Measurements from ENCODE around the gene YOD1.
"Not testable (repeated sequence)": the region's sequence is repeated elsewhere in the genome, so short reads cannot be mapped to it uniquely, and the experiment has no call there.

YOD1 gene

DNA sequence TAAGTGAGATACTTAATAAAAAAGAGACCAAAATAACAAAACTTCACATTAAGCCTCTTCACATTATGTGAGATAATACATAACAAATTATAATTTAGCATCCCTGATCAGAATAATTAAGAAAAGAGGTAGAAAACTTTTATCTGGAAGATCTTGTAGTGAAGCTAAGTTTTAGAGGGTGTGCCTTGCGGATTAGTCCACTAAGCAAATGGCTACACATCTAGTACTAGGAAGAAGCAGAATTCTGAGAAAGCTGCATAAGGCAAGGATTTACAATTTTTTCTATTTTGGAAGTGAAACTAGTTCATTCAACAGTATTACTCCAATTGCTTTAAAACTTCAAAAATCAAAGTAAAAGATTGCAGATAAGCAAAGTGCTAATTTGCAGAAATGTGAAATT, 3.5 kb downstream of the YOD1 start:
- DNase-seq = no peak

DNA sequence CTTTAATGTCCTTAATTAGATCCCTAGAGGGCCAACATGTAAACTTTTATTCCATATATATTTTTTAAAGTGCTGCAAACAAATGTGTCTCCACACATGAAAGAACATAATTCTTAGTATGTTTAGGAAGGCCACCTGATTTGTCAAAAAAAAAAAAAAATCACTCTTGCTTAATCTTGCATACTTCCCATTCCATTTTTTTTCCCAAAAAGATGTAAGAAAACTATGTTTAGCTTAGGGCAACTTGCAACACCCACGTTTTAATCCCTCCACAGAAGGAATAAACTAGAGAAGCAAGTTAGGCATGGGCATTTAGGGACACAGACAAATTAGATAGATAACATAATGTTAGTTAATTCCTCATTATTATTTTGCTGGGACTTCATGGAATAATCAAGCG, 5.6 kb downstream of the YOD1 start:
- DNase-seq = no peak

DNA sequence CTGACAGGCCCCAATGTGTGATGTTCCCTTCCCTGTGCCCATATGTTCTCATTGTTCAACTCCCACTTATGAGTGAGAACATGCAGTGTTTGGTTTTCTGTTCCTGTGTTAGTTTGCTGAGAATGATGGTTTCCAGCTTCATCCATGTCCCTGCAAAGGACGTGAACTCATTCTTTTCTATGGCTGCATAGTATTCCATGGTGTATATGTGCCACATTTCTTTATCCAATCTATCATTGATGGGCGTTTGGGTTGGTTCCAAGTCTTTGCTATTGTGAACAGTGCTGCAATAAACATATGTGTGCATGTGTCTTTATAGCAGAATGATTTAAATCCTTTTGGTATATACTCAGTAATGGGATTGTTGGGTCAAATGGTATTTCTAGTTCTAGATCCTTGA, 9.6 kb downstream of the YOD1 start:
- not testable (repeated sequence) for DNase-seq

DNA sequence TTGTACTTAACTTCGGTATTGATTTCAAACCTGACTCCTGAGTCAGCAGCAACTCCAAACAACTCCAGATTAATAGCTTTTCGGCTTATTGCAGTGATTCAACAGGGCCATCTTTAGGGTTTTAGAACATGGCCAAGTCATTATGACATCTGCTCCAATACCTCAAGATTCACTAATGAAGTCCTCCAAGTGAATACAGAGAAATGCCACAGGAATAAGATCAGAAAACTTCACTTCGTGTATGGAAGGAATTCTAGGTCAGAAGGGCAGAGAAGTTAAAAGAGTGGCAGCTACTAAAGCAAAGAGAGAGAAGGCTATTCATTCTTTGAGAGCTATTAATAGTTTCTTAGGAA, 10.9 kb downstream of the YOD1 start:
- no peak for DNase-seq

DNA sequence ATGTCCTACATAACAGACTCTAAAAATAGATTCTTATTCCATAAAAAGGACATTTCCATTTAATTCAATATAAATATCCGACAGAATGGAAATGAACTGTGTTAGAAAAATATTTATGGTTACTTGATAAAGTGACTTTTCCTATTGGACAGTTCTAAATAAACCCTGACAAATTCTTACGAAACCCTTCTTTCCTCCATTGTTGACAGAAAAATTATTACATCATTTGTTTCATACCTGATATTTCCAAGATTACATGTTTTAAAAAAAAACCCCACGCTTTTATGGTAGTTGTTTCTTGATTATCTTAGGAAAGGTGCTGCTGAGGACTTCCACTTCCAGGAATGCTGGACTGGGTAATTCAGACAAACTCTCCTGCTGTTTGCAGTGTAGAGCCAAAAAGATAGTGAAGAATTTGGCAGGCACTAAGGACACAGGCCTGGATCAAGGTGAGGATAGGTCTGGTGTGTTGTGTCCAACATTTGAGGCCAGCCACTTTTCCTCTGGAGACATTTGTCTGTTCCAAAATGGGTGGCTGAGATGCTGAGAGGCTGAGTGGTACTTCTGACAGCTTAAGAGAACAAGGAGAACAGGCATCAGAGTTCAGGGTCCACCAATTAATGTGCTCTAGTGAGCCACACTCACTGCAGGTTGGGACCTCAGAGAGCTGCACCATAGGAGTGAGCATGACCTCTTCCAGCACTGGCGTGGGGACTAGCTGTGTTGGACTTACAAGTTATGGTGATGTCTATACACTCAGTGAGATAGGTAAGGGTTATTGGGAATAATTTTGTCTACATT, 11.4 kb downstream of the YOD1 start:
- no peak for DNase-seq

DNA sequence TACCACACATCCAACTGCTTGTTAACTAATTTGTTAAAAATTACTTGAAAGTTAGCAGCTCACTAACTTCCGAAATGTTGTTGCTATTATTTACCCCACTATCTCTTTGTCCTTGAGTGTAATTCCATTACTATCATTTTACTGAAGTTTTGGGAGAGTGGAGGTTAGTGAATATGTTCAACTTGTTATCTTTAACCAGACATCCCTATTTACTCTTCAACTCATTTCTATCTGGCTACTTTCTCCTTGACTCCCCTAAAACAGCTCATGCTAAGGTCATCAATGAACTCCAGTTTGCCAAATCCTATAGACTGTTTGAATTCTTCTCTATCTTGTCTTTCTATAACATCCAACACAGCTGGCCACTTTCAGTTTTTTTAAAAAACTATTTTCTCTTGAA, 14.1 kb downstream of the YOD1 start:
- no peak for DNase-seq

DNA sequence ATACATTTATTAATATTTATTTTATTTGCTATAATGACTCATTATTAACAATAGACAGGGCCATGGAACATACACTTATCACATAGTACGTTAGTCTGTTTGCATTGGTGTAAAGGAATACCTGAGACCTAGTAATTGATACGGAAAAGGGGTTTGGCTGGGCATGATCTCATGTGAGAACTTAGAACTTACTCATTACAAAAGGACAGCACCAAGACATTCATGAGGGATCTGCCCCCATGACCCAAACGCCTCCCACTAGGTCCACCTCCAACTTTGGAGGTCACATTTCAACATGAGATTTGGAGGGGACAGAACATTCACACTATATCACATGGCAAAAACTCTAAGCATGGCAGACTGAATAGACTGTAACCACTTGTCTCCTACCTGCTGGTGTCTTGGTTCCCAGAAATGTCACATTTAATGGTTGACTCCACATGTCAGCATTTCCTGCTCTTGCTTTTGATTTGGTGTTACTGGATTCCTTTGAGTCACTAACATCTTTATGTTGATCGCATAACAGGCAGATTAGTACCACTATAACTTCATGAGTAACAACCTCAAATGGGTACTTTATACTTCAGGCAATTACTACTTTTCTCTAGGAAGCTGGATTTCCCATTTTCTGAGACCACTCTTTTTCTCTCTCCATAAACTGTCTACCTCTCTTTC, 15.0 kb downstream of the YOD1 start:
- DNase-seq = no peak

DNA sequence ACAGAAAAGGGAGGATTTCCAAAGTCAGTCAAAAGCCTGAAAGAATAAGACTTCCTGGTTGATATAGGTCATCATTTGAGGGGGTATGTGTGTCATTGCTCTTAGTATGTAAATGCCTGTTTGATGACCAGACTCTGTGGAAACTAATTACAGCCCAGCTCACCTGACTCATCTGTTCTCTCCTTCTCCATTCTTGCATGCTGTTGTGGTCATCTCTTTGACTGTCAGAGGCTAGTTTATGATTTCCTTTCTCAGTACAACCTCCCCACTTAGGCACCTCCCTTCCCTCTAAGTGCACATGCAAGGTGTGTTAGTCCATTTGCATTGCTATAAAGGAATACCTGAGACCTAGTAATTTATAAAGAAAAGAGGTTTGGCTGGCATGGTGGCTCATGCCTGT, 16.0 kb downstream of the YOD1 start:
- no peak for DNase-seq

DNA sequence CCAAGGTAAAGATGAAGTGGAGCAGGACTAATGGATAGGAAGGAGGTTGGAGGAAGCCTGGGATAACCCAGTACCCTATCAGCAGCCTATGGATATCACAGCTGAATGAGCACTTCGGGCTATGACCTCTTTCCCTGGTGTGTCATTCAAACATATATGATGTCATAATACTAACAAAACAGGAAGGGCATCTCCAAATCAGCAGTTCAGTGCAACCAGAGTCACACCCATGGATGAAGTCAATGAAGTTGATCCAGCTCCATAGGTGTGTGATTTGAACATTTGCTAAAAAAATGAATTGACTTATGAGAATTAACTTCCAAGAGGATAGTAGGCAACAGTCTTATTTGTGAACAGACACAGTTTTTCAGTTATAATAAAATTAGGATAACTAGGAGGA, 16.8 kb downstream of the YOD1 start:
- DNase-seq = no peak

DNA sequence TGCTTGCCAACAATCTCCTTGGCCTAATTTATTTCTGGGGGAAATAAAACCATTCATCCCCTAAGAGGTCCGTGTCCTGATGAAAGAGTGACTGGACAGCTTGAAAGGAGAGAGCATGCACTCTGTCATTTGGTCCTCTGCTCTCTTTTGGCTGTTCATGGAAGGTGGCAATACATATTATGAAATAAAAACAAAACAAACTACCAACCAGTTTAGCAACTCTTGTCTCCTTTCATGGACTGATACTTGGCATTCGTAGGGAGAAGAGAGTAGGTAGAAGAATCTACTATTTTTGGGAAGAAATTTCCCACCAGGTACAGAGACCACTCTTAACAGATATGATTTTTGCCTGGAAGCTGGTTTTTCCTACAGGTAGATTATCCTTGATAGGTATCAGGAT, 17.7 kb downstream of the YOD1 start:
- DNase-seq = no peak

DNA sequence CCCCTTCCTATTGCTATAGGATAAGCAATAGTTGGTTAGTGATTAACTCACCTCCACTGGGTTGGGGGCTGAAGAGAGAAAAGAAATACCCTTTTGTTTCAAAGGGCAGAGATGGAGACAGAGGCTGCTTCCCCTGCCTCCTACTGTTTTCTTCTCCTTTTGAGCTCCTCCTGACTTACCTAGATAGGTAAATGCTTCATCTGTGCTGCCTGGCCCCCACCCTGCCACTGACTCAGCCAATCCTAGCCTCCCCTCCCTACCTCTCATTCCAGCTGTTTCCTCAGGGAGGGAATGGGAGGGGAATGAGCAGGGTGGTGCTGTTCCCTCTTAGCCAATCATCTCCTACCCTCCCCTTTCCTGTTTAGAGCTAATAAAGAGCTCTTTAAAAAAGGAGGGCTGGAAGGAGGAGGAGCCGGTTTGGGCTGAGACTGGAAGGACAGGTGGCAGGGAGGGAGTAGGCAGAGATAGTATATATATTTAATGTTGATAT, 18.4 kb downstream of the YOD1 start, which contains the start of gene C1orf116:
C1orf116 (minus strand) TSS at position 229 of the 490 bp plus-strand sequence. CDS start 5,158 bp downstream, outside the sequence.
- no peak for DNase-seq

DNA sequence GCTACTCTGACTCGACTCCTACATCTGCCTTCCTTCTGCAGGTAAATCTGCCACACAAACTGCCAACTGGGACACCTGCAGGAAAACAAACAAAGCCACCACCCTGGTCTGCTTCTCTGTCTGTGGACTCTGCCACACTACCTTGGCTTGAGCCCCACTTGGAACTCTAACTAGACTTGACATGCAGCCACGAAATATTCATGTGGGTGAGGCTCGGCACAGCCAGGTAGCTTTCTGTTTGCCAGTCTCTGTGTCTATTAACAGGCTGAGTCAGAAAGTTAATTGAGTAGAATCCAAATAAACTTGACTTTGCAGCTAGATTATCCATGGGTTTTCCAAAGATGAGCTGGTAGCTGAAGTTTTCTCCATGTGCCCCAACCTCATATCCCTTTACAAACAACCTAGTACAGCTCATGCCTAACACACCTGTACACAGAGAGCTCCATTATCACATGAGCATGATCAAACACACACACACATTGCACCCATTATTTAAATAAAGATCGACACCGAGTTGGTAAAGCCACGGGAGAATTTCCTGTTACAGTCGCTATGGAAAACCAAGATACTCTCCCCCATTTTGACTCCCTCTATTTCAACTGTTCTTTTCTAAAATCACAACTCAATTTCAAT, 19.3 kb downstream of the YOD1 start:
- no peak for DNase-seq

DNA sequence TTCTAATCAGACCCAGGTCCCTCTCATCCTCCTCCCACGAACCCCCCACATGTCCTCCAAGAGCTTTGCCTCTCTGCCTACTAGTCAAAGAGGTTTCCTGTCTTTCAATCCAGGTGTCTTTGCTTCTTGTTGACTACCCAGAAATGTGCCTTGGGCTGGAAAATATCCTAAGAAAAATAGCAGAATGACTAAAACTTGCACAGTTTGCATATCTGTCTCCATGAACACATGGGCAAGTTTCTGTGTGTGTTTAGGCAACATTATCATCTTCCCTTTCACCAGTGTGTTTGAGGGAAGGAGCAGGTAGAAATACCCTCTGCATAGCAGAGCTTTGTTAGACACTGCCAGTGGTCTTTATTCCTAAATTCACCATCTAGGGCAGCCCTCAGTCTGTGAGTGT, 20.0 kb downstream of the YOD1 start:
- no peak for DNase-seq

DNA sequence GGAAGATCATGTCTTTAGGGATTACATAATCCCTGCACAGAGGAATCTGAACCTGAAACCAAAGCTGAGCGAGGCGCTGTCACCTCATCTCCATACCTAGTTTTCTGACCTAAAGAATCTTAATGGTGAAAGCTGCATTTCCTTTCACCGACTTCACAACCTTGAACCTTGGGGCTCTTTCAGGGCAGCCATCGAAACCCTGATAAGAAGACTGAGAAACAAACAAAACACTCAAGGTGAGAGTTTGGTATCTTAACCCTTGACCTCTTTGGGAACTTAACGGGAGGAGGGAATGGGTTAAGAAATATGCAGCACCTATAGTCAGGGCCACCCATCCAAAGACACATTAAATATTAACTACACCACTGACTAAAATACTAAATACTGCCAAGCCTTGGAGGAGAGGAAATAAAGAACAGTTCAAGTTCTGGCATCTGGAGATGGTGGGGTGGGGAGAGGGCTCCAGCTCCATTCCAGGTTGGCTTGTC, 20.4 kb downstream of the YOD1 start:
- DNase-seq = no peak

DNA sequence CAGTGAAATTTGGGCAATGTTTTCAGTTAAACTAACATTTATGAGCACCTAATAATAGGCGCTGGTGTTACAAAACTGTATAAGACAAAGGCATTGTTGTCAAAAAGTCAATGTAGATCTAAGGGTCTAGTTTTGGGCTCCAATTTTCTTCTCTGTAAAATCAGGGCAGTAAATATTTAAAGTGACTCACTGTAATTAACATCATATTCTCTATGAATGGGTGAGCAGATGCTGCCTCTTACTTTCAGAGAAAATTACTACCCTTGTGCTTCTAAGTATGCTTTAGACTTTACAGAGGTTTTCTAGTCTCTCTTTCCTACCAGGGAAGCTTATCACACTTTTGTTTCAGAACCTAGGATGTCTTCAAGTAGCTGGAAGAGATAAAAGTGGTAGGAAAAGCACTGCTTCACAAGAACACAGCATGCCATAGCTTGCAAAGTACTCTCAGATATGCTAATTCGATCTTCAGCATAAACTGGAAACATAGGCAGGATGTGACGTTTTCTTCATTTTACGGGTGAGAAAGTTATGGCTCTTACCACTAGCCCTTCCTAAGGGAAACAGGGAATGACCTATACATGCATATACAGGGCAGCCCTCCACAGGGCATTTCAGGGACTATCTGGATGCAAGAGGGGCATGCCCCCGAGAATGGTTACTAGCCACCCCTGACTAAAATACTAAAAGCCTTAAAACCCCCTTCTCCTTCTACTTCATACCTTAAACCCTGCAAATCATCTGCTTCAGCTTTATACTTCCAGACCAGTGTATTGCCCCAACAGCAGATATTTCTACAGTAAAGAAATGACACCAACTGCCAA, 21.1 kb downstream of the YOD1 start:
- DNase-seq = no peak

DNA sequence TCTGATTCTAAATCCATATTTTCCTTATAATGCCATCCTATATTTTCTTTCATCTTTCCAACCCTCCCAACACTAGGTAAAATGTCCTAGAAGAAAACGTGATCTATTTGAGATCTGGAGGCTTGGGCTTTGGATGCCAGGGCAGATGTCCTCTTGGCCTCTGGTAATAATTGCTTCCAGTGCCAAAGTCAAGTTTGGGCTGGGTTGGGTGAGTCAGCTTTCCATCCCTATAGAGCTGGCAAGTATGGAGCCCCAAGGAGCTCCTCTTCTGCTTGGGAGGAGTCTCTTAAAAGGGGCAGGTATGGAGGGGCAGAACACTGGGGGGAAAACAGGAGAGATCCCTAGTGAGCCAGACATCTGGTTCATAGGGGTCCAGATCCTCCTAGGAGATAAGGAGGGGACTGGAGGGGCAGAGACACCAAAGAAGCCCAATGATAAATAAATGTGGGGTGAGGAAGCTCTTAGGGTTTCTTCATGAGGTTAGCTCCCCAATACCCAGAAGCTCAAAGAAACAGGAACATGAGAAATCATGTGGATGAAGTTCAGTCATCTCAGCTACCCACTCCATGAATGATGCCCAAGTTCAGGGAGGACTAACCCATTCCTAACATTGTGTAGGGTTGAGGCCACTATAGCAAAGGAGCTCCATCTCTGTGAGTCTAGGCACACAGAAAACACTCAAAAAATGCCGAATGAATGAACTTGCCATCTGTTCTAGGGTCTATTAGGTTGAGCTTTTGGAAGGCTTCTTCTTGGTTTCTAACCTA, 21.9 kb downstream of the YOD1 start:
- DNase-seq = no peak

DNA sequence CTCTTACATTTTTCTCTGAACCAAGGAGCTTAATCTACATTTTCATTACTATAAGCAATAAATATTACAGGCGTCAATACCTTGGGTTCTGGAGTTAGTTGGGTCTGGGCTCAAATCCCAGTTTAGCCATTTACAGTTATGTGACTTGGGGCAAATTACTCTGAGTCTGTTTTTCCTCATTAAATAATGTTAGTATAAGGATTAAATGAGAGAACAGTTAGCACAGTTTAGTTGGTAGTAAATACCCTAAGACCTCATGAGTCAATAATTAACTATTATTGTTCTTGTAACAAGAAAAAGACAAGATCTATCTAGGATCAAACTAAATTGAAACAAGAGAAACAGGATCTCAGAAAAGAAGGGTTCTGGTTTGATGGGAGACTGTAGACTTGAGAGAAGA, 23.1 kb downstream of the YOD1 start:
- DNase-seq = no peak

DNA sequence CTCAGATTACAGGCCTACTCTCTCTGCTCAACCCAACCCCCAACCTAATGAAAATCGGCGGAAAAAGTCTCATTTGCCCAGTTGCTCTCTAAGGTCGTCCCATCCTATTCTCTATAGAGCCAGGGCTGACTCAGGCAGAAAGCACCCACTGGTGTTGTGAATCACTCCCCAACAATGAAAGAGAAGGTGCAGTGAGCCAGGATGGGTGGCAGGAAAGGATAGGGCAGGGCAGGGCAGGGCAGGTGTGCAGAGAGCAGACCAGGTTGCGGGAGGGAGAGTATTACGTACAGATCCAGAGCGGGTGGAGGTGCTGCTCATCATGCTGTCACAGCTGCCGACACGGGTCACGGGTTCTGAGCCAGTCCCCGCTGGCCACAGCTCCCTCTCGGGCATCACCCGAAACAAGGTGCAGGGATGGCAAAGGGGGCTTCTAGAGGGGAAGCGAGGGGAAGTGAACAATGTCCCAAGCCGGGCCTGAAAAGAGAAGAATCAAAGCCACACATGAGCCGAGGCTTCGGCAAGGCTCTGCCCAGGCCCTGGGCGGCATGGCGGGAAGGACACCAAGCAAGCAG, 23.7 kb downstream of the YOD1 start:
- DNase-seq = no peak

DNA sequence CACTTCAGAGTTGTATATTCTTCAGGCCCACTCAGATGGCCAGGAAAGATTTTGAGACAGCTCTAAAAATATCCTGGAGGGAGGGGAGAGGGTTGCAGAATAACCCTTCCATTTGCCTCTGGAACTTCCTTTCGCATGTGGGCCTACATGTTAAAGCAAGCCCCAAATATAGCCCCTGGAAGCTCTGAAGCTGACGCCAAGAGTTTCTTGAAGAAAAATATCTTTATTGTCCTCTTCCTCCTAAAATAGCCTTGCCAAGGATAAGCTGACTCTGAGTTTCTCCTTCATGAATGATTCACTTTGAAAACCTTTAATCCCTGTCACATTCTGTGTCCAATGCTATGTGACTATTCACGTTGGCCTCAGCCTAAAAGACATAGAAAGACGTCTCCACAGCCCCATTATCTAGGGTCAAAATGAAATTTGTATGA, 24.9 kb downstream of the YOD1 start:
- DNase-seq = no peak

DNA sequence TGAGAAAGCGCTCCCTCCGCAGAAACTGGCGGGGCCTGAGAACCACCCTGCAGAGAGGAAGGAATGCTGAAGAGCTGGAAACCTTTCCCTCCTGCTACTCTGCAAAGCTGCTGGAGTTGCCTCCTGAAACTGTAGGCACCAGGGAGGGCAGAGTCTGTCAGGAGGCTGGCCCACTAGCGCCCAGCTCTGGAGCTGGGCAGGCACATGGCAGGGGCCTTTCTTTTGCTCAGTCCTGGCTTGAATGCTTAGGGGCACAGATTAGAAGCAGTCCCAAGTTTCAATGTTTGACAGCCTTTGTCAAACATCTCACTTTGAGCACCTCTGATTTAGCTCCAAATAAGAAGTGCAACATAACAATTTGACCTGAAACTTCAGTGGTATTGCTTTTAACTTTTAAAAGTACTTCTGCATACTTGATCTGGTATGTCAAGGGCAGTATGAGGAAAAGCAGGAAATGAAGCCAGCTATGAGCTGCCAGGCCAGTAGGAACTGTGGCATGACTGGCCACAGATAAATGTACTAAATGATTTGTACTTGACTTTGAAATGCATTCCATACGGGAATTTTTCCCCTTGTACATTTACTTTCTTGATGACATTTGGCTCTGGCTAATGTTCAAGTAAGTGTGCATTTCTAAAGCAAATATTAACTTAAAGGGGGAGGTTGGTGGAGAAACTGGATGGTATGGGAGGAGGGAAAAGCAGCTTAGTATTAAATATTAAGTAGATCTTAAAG, 25.7 kb downstream of the YOD1 start:
- DNase-seq = no peak
